Heart left ventricle (tissue), 13 donors: ENCODE results near the gene SCGB1C1.

Experiments used
- POLR2A ChIP-seq, 2 donors: fragments of 450-650 bp; IDR thresholded peaks; one replicate each; pipeline ENCODE4 v1.6.1; 2017; ENCODE audit warnings: antibody characterized with exemption in 2 of 2, mild to moderate bottlenecking in 2 of 2, moderate library complexity in 2 of 2
- TF ChIP-seq, protein P1 (sequence below), 12 donors: fragments of 200-600 bp; sonication (generic) in 4 of 12; IDR thresholded peaks; one replicate each; pipeline versions ENCODE4 v1.5.0 to v1.8.0; 2018 to 2022; ENCODE audit warnings: antibody characterized with exemption in 12 of 12, mild to moderate bottlenecking in 5 of 12
- donor health status: ischemic (EF 13 %, LVEDD 7.1; RV severe dilation, severe dysfunction).
- donor health status: DM: no; HTN: yes; CAD: no.
- donor health status: DM: no; HTN: no; CAD: no.
- donor health status: ischemic (EF 25% LVEDD 6.9; RV normal size, moderate dysfunction).
- donor health status: ischemic (EF 25% LVEDD 5.7; RV mildly dilated, moderate dysfunction).
- donor health status: ischemic (EF 35%, LVEDD 5.7; RV mildly dilated, moderate dysfunction).
- donor health status: nonischemic (EF 11% LVEDD 7.7; RV severe dilation, severe dysfunction).
- donor health status: DM: yes; HTN: yes; CAD: no.
- donor health status: PGD.
- donor health status: ischemic (EF 29% LVEDD 5.4; RV normal size, mild dysfunction).
- donor health status: nonischemic (EF 23%, LVEDD 6.1; RV moderate dilation, normal function).

DNA sequence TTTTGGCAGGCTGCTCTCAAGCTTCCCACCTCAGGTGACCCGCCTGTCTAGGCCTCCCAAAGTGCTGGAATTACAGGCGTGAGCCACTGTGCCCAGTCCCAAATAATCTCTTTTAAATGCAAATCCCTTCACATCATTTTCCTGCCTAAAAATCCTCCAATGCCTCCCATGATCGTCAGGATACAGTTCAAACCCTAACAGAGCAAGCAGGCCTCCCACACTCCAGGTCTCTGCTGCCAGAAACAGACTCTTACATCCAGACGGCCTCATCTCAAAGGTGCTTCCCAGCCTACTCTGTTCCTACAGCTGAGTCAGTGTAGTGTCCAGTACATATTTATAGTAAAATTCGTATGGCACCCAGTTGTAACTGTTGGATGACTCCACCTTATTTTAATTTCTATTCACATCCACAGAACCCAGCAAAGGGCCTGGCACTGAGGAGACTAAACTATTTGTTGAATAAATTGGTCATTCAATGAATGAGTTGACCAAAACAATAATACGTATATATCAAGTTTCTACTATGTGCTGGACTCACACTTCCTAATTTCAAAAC is 35.0 kb downstream of the SCGB1C1 start:
- TF ChIP-seq, protein P1, sequence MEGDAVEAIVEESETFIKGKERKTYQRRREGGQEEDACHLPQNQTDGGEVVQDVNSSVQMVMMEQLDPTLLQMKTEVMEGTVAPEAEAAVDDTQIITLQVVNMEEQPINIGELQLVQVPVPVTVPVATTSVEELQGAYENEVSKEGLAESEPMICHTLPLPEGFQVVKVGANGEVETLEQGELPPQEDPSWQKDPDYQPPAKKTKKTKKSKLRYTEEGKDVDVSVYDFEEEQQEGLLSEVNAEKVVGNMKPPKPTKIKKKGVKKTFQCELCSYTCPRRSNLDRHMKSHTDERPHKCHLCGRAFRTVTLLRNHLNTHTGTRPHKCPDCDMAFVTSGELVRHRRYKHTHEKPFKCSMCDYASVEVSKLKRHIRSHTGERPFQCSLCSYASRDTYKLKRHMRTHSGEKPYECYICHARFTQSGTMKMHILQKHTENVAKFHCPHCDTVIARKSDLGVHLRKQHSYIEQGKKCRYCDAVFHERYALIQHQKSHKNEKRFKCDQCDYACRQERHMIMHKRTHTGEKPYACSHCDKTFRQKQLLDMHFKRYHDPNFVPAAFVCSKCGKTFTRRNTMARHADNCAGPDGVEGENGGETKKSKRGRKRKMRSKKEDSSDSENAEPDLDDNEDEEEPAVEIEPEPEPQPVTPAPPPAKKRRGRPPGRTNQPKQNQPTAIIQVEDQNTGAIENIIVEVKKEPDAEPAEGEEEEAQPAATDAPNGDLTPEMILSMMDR (IDR thresholded peaks at IDR 0.05), result no peak
- no peak for TF ChIP-seq POLR2A (IDR thresholded peaks at IDR 0.05)
